ENCODE results near the gene GPR107. TPM values are rescaled to one million over a fixed set of nuclear protein-coding genes. Genes with fewer than 3 reads are reported as not detected.

GPR107 gene
- total RNA-seq, 2 donors from 2014 or later: 32.6 to 32.8 TPM

DNA sequence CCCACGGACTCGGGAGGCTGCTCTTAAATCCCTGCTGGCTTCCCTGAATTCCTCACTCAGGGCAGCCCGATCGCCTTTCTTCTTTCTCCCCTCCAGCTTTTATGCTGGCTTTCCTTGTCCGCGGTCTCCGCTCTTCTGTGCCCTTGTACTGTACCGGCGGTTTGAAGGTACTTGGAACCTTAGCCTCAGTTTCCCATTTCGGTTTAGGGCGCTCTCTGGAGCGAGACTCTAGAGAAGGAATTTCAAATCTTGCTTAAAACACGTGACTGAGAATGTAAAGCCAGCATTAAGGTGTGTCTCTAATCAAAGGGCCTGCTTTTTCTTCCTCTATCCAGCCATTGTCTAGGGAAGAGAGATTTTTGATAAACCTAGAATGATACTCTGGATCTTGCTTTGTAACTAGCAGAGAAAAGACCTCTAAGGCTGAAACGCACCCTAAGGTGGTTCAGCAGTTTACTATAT is 650 bp downstream of the GPR107 start:
- no peaks in the 10 kb centered on the region for H3K27me3 Mint-ChIP-seq
- ATAC-seq (no peak), DNase-seq (ENCODE audit: low spot score) (no peak)
- H3K9me3 Mint-ChIP-seq: no peaks in the 10 kb centered on the region
- peak overlapping the region; percentile 86 to 94 for H3K27ac Mint-ChIP-seq
- H3K4me3 Mint-ChIP-seq: peak overlapping the region; percentile 94
- peaks cover 5% of the 10 kb centered on the region for H3K36me3 Mint-ChIP-seq
- peaks cover 7 to 24% of the 10 kb centered on the region in 2 donors for H3K4me1 Mint-ChIP-seq (ENCODE audit: low read depth in 2 of 2)

DNA sequence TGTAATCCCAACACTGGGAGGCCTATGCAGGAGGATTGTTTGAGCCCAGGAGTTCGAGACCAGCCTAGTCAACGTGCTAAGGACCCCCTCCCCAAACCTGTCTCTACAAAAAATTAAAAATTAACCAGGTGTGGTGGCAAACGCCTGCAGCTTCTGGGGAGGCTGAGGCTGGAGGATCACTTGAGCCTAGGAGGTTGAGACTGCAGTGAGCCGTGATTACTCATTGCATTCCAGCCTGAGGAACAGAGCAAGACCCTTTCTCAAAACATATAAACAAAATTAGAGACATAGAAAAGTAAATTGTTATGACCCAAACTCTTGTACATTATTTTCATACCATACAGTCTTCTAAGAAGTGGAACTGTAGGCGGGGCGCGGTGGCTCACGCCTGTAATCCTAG is 1.1 kb downstream of the GPR107 start:
- Mint-ChIP-seq H3K4me1 (ENCODE audit: low read depth in 2 of 2) (peaks cover 7 to 24% of the 10 kb centered on the region in 2 donors), H3K4me3 (peak overlapping the region; percentile 94), H3K27me3 (no peaks in the 10 kb centered on the region), H3K27ac (peak overlapping the region; percentile 86 to 94), H3K9me3 (no peaks in the 10 kb centered on the region), H3K36me3 (peaks cover 5% of the 10 kb centered on the region)
- ATAC-seq (no peak), DNase-seq (ENCODE audit: low spot score) (no peak)

DNA sequence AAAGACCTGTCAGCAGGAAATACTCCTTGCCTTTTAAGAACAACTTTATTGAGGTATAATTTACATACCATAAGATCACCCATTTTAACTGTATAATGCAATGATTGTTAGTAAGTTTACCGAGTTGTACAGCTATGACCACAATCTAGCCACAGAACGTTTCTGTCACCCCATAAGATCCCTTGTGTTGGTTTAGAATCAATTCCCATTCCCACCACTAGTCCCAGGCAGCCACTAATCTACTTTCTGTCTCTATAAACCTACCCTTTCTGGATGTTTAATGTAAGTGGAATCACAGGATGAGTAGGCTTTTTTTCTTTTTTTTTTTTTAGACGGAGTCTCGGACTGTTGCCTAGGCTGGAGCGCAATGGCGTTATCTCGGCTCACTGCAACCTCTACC is 4.4 kb downstream of the GPR107 start:
- peaks cover 5% of the 10 kb centered on the region for H3K36me3 Mint-ChIP-seq
- H3K4me3 Mint-ChIP-seq: no peak overlapping the region
- H3K9me3 Mint-ChIP-seq: no peaks in the 10 kb centered on the region
- H3K27me3 Mint-ChIP-seq: no peaks in the 10 kb centered on the region
- peaks cover 18 to 32% of the 10 kb centered on the region in 2 donors for H3K4me1 Mint-ChIP-seq (ENCODE audit: low read depth in 2 of 2)
- ATAC-seq: no peak
- no peak for DNase-seq (ENCODE audit: low spot score)
- peak overlapping the region in 1 of 2 donors; percentile 31 for H3K27ac Mint-ChIP-seq

DNA sequence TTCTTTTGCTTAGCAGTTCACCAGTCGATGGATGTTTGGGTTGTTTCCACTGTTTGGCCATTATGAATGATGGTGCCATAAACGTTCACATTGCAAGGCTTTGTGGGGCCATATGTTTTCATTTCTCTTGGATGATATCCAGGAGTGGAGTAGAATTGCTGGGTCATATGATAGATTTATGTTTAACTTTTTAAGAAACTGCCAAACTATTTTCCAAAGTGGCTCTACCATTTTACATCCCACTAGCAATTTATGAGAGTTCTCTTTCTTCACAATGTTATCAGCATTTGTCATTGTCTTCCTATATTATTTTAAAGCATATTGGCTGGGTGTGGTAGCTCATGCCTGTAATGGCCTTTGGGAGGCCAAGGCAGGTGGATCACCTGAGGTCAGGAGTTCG is 5.2 kb downstream of the GPR107 start:
- no peaks in the 10 kb centered on the region for H3K9me3 Mint-ChIP-seq
- H3K36me3 Mint-ChIP-seq: peaks cover 5% of the 10 kb centered on the region
- DNase-seq (ENCODE audit: low spot score) (no peak), ATAC-seq (no peak)
- no peaks in the 10 kb centered on the region for H3K27me3 Mint-ChIP-seq
- no peak overlapping the region for H3K4me3 Mint-ChIP-seq
- H3K4me1 Mint-ChIP-seq (ENCODE audit: low read depth in 2 of 2): peaks cover 18 to 32% of the 10 kb centered on the region in 2 donors
- peak overlapping the region in 1 of 2 donors; percentile 31 for H3K27ac Mint-ChIP-seq

DNA sequence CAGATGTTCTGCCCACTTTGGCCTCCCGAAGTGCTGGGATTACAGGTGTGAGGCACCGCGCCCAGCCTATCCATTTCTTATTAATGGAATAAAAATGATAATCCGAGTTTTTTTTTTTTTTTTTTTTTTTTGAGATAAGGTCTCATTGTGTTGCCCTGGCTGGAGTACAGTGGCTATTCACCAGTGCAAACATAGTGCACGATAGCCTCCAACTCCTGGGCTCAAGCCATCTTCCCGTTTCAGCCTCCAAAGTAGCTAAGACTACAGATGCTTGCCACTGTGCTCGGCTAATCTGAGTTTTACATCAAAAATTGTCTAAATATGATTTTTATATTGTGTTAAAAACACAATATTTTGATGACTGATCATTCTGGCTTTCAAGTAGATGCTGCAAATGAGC is 6.6 kb downstream of the GPR107 start:
- H3K27ac Mint-ChIP-seq: no peak overlapping the region
- DNase-seq (ENCODE audit: low spot score) (no peak), ATAC-seq (no peak)
- H3K4me1 Mint-ChIP-seq (ENCODE audit: low read depth in 2 of 2): peaks cover 21% of the 10 kb centered on the region in 2 donors
- no peaks in the 10 kb centered on the region for H3K27me3 Mint-ChIP-seq
- peaks cover 5% of the 10 kb centered on the region for H3K36me3 Mint-ChIP-seq
- no peak overlapping the region for H3K4me3 Mint-ChIP-seq
- H3K9me3 Mint-ChIP-seq: no peaks in the 10 kb centered on the region

DNA sequence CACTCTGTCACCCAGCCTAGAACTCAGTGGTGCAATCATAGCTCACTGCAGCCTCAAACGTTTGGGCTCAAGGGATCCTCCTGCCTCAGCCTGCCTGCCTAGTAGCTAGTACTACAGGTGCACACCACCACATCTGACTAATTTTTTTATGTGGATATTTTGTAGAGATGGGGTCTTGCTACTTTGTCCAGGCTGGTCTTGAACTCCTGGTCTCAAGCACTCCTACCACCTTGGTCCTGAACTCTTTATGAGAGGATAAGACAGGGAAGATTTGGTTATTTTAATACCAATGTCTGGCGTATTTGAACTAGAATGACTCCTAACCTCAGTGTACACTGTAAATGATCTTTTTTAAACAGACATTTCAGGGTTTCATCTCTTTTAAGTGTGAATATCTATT is 9.0 kb downstream of the GPR107 start:
- Mint-ChIP-seq H3K36me3 (peaks cover 5% of the 10 kb centered on the region), H3K27ac (no peak overlapping the region), H3K27me3 (no peaks in the 10 kb centered on the region), H3K4me3 (no peak overlapping the region), H3K9me3 (no peaks in the 10 kb centered on the region), H3K4me1 (ENCODE audit: low read depth in 2 of 2) (peaks cover 21 to 28% of the 10 kb centered on the region in 2 donors)
- no peak for ATAC-seq
- no peak for DNase-seq (ENCODE audit: low spot score)

DNA sequence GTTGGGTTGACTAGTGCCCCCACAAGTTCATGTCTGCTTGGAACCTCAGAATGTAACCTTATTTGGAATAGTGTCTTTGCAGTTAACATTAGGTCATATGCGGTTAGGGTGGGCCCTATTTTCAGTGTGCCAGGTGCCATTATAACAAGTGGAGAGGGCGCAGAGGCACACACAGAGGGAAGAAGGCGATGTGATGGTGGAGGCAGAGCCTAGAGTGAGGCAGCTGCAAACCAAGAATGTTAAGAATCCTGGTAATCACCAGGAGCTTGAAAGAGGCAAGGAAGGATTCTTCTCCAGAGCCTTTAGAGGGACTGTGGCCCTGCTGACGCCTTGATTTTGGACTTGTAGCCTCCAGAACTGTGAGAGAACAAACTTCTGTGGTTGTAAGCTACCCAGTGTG is 10.9 kb downstream of the GPR107 start:
- no peak overlapping the region for H3K4me3 Mint-ChIP-seq
- DNase-seq (ENCODE audit: low spot score) (no peak), ATAC-seq (no peak)
- no peaks in the 10 kb centered on the region for H3K36me3 Mint-ChIP-seq
- peaks cover 24 to 30% of the 10 kb centered on the region in 2 donors for H3K4me1 Mint-ChIP-seq (ENCODE audit: low read depth in 2 of 2)
- H3K27ac Mint-ChIP-seq: no peak overlapping the region
- H3K27me3 Mint-ChIP-seq: no peaks in the 10 kb centered on the region
- no peaks in the 10 kb centered on the region for H3K9me3 Mint-ChIP-seq

DNA sequence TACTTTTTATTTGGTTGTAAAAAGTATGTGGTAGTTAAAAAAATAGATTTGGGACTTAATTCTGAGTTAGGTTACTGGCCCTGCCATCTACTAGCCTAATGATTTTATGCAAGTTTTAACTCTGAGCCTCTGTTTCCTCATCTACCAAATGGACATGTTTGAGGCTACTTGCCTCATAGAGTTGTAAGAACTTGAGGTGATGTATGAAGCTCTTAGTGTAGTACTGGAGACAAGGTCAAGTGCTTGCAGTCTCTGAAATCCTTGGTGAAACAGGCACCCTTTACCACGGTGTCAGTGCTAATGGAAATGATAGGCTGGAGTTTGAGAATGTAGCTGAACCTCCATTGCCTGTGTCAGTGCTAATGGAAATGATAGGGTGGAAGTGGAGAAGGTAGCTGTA is 15.3 kb downstream of the GPR107 start:
- ATAC-seq (no peak), DNase-seq (ENCODE audit: low spot score) (no peak)
- Mint-ChIP-seq H3K27ac (peak overlapping the region in 1 of 2 donors; percentile 54), H3K36me3 (no peaks in the 10 kb centered on the region), H3K4me1 (ENCODE audit: low read depth in 2 of 2) (peaks cover 21 to 25% of the 10 kb centered on the region in 2 donors), H3K27me3 (no peaks in the 10 kb centered on the region), H3K9me3 (no peaks in the 10 kb centered on the region), H3K4me3 (no peak overlapping the region)

DNA sequence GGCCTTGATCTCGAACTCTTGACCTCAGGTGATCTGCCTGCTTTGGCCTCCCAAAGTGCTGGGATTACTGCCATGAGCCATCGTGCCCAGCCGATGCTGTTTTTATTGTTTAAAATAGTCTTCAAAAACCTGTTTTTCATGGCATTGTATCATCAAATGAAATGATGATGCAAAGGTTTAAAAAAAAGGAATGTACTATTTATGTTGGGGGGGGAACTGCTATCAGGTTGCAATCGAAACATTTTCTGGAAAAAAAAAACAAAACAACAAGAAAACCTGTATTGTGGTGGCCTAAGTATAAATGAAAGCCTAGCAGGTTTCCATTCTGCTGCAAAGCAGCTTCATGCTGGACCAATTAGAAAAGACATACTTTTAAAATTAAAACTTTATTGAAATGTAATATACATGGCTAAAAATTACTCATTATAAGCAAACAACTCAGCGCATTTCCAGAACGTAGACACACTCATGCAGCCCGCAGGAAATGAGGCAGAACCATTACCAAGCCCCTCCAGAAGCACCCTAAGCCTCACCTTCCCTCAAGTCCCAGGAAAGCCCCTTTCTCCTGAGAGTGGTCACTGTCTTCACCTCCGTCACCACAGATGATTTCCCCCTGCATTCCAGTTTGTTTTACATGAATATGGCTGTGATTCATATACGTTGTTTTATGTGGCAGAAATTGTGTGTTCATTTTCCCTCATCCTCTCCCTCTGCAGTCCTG is 19.0 kb downstream of the GPR107 start:
- peak overlapping the region; percentile 48 to 78 for H3K27ac Mint-ChIP-seq

DNA sequence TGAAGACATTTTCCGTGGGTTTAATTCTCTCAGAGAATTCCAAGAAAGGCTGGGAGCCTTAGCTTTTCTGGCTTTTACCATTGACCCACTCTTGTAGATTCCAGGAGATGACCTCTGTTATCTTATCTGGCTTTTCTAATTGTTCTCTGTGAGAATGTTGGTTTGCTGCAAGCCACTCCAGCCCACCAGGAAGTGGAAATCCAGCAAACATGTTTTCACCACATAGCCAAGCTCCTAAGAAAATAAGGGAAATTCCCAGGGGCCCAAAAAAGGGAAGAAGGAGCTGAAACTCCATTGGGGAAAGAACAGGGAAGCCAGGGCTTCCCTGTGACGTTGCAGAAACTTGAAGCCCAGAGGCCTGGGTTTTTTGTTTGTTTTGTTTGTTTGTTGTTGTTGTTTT is 19.7 kb downstream of the GPR107 start:
- no peak for DNase-seq (ENCODE audit: low spot score)
- Mint-ChIP-seq H3K4me3 (no peak overlapping the region), H3K27ac (peak overlapping the region; percentile 48 to 50), H3K36me3 (peaks cover 9% of the 10 kb centered on the region), H3K27me3 (no peaks in the 10 kb centered on the region), H3K9me3 (no peaks in the 10 kb centered on the region), H3K4me1 (ENCODE audit: low read depth in 2 of 2) (peaks cover 28 to 33% of the 10 kb centered on the region in 2 donors)
- no peak for ATAC-seq

More for the DNA sequence above, 19.0 kb downstream of the GPR107 start:
- Mint-ChIP-seq H3K27me3 (no peaks in the 10 kb centered on the region), H3K4me1 (ENCODE audit: low read depth in 2 of 2) (peaks cover 28 to 32% of the 10 kb centered on the region in 2 donors), H3K9me3 (no peaks in the 10 kb centered on the region), H3K4me3 (peak overlapping the region; percentile 36), H3K36me3 (peaks cover 5% of the 10 kb centered on the region)
- ATAC-seq (peak in 1 of 2 donors; percentile 80), DNase-seq (ENCODE audit: low spot score) (no peak)

DNA sequence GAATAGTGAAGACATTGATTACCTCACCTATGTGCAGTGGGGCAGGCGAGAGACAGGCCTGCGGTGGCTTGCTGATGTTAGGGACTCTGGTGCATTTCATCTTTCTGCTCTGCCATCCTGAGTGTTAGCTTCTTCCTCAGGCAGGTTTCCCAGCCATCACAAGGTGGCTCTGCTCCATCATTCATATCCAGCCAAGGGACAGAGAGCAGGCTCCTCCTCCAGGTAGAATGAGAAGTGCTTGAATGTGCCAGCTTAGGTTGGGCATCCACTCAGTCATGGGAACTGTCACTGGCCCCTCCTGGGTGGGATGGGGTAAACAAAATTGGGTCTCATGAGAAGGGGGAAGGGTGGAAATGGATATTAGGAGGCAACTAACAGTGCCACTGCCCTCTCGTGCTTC is 24.8 kb downstream of the GPR107 start:
- H3K9me3 Mint-ChIP-seq: no peaks in the 10 kb centered on the region
- no peak overlapping the region for H3K4me3 Mint-ChIP-seq
- DNase-seq (ENCODE audit: low spot score) (no peak), ATAC-seq (no peak)
- peaks cover 9 to 18% of the 10 kb centered on the region in 2 donors for H3K4me1 Mint-ChIP-seq (ENCODE audit: low read depth in 2 of 2)
- H3K36me3 Mint-ChIP-seq: peaks cover 12% of the 10 kb centered on the region
- no peaks in the 10 kb centered on the region for H3K27me3 Mint-ChIP-seq
- H3K27ac Mint-ChIP-seq: no peak overlapping the region

DNA sequence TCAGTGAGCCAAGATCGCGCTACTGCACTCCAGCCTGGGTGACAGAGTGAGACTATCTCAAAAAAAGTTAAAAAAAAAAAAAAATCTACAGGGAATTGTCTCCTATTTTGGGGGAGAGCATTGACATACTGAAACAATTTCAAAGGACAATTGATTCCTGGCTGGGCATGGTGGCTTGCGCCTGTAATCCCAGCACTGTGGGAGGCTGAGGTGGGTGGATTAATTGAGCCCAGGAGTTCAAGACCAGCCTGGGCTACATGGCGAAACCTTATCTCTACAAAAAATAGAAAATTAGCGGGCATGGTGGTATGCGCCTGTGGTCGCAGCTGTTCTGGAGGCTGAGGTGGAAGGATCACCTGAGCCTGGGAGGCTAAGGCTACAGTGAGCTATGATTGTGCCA is 30.6 kb downstream of the GPR107 start:
- no peaks in the 10 kb centered on the region for H3K27me3 Mint-ChIP-seq
- H3K36me3 Mint-ChIP-seq: peaks cover 9% of the 10 kb centered on the region
- no peak for DNase-seq (ENCODE audit: low spot score)

DNA sequence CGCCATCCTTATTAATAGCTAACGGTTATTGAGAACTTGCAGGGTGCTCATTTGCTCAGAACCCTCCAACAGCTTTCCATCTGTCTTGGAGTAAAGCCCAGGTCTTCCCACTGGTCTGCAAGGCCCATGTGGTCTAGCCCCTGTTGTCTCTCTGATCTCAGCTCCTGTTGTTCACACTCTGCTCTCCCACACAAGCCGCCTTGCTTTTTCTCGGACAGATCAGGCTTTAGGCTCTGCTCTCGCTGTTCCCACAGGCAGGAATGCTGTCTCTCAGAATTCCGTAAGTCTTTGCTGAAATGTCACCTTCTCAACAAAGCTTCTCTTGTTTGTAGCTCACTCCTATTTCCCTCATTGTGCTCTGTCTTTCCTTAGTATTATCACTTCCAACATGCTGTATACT is 34.3 kb downstream of the GPR107 start:
- no peaks in the 10 kb centered on the region for H3K27me3 Mint-ChIP-seq
- no peak for DNase-seq (ENCODE audit: low spot score)
- H3K36me3 Mint-ChIP-seq: peaks cover 9% of the 10 kb centered on the region
- no peaks in the 10 kb centered on the region for H3K9me3 Mint-ChIP-seq
- H3K27ac Mint-ChIP-seq: peak overlapping the region; percentile 3 to 13
- no peak overlapping the region for H3K4me3 Mint-ChIP-seq
- H3K4me1 Mint-ChIP-seq (ENCODE audit: low read depth in 2 of 2): peaks cover 0 to 2% of the 10 kb centered on the region in 2 donors
- ATAC-seq: no peak

More for the DNA sequence above, 30.6 kb downstream of the GPR107 start:
- H3K27ac Mint-ChIP-seq: peak overlapping the region in 1 of 2 donors; percentile 2
- no peak for ATAC-seq
- no peaks in the 10 kb centered on the region for H3K9me3 Mint-ChIP-seq
- no peak overlapping the region for H3K4me3 Mint-ChIP-seq
- H3K4me1 Mint-ChIP-seq (ENCODE audit: low read depth in 2 of 2): no peaks in the 10 kb centered on the region

DNA sequence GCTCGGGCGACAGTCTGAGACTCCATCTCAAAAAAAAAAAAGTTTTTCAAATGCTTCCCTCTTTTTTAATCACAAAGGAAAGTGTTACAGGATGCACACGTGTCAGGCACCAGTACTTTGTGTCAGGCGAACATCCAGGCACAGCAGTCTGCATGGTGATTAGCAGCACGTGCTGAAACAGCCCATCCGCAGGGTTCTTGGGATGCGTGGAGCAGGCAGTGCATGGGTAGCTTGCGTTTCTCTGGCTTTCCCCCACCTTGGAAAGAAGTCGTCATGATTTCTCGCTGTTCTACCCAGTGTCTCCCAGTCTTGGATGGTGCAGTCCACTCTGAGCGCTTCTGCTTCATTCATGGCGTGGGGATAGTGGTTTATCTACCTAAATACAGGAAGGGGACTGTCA is 35.4 kb downstream of the GPR107 start:
- no peak overlapping the region for H3K4me3 Mint-ChIP-seq
- DNase-seq (ENCODE audit: low spot score) (no peak), ATAC-seq (no peak)
- peaks cover 9% of the 10 kb centered on the region for H3K36me3 Mint-ChIP-seq
- no peak overlapping the region for H3K27ac Mint-ChIP-seq
- no peaks in the 10 kb centered on the region for H3K9me3 Mint-ChIP-seq
- H3K27me3 Mint-ChIP-seq: no peaks in the 10 kb centered on the region
- H3K4me1 Mint-ChIP-seq (ENCODE audit: low read depth in 2 of 2): peaks cover 0 to 2% of the 10 kb centered on the region in 2 donors

Measured in natural killer cell treated with Interleukin-12 subunit alpha and Interleukin-12 subunit beta and Interleukin-15 and Interleukin-18, amount 100 ng/mL, for 72 hours (primary cell).